Stimulated activated CD8-positive, alpha-beta memory T cell treated with anti-CD3 and anti-CD28 coated beads, Interleukin-4, amount 100 ng/mL, for 1 hour (primary cell): ENCODE measurements around the gene RNF111.
"Not testable (repeated sequence)": the region's sequence is repeated elsewhere in the genome, so short reads cannot be mapped to it uniquely, and the experiment has no call there.

Source experiments
- DNase-seq, 2 donors: peaks; one replicate each; pipeline ENCODE4 v3.0.0-alpha.2; 2020; ENCODE audit warnings: low read depth in 2 of 2, low spot score in 1 of 2

RNF111 gene

GRCh38 chr15:59052915-59053407 is 65.5 kb downstream of the RNF111 start:
- no peak for DNase-seq

GRCh38 chr15:59053482-59053881 is 66.0 kb downstream of the RNF111 start:
- no peak for DNase-seq

- no peak for DNase-seq
Observed at GRCh38 chr15:59059076-59059597, 71.7 kb downstream of the RNF111 start.

- DNase-seq, result no peak
Observed at GRCh38 chr15:59060348-59060747, 72.9 kb downstream of the RNF111 start.

- no peak for DNase-seq
Observed at GRCh38 chr15:59063042-59063441, 75.6 kb downstream of the RNF111 start.

GRCh38 chr15:59069430-59069829 is 82.0 kb downstream of the RNF111 start:
- no peak for DNase-seq

GRCh38 chr15:59074607-59075006 is 87.1 kb downstream of the RNF111 start:
- DNase-seq, result no peak

- DNase-seq, result no peak
Observed at GRCh38 chr15:59087731-59088130, 100.3 kb downstream of the RNF111 start.

GRCh38 chr15:59094077-59094476 is 106.6 kb downstream of the RNF111 start:
- DNase-seq, result no peak

- no peak for DNase-seq
Observed at GRCh38 chr15:59096429-59096828, 109.0 kb downstream of the RNF111 start.

- DNase-seq, result no peak
Observed at GRCh38 chr15:59099162-59099685, 111.8 kb downstream of the RNF111 start.

GRCh38 chr15:59104602-59104911 is 117.1 kb downstream of the RNF111 start:
- no peak for DNase-seq

- peak; percentile 36 to 61 for DNase-seq
Observed at GRCh38 chr15:59104912-59105732, 117.7 kb downstream of the RNF111 start, which contains the start of gene CCNB2. CCNB2 (plus strand) TSS chr15:59105146; CDS start chr15:59105269, 123 bp downstream.

- no peak for DNase-seq
Observed at GRCh38 chr15:59105854-59106253, 118.4 kb downstream of the RNF111 start.

- no peak for DNase-seq
Observed at GRCh38 chr15:59111251-59111650, 123.8 kb downstream of the RNF111 start.

- DNase-seq, result no peak
Observed at GRCh38 chr15:59115047-59115446, 127.6 kb downstream of the RNF111 start.

GRCh38 chr15:59116141-59116540 is 128.7 kb downstream of the RNF111 start:
- DNase-seq, result no peak

GRCh38 chr15:59116771-59117170 is 129.3 kb downstream of the RNF111 start:
- DNase-seq, result no peak

GRCh38 chr15:59119625-59120024 is 132.2 kb downstream of the RNF111 start:
- no peak for DNase-seq

GRCh38 chr15:59120937-59121336 is 133.5 kb downstream of the RNF111 start:
- DNase-seq, result no peak

- DNase-seq, result no peak
Observed at GRCh38 chr15:59124261-59124660, 136.8 kb downstream of the RNF111 start.

- DNase-seq, result not testable (repeated sequence)
Observed at GRCh38 chr15:59125683-59126082, 138.2 kb downstream of the RNF111 start.
